ENCODE measurements around the gene SEMA3A.

Gene SEMA3A

DNA sequence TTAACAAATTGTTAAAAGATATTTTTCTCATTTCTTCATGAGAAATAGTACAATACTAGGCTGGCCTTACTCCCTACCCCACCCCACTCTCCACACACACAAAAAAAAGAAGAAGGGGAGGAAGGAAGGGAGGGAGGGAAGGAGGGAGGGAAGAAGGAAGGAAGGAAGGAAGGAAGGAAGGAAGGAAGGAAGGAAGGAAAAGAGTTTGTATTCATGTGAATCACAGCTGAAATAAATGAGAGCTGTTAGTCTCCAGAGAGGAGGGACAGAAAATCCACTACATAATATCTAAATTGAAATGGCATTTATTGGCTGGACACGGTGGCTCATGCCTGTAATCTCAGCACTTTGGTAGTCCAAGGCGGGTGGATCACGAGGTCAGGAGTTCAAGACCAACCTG is 57.8 kb downstream of the SEMA3A start:
- H3K27ac ChIP-seq (replicated peaks): no peak overlapping the region
- DNase-seq (ENCODE audit: low read depth in 1 of 2, low spot score in 1 of 2): no peak
- no peaks in the 10 kb centered on the region for H3K27me3 ChIP-seq (ENCODE audit: insufficient read depth, poor library complexity, severe bottlenecking)
- no peak overlapping the region for H3K4me3 ChIP-seq (replicated peaks; ENCODE audit: insufficient read depth, low read length)
- TF ChIP-seq POLR2AphosphoS5 (IDR thresholded peaks at IDR 0.05; ENCODE audit: low read depth): no peak
- TF ChIP-seq SPI1 (IDR thresholded peaks at IDR 0.05; ENCODE audit: borderline replicate concordance, low read depth): no peak
- TF ChIP-seq, protein P1, sequence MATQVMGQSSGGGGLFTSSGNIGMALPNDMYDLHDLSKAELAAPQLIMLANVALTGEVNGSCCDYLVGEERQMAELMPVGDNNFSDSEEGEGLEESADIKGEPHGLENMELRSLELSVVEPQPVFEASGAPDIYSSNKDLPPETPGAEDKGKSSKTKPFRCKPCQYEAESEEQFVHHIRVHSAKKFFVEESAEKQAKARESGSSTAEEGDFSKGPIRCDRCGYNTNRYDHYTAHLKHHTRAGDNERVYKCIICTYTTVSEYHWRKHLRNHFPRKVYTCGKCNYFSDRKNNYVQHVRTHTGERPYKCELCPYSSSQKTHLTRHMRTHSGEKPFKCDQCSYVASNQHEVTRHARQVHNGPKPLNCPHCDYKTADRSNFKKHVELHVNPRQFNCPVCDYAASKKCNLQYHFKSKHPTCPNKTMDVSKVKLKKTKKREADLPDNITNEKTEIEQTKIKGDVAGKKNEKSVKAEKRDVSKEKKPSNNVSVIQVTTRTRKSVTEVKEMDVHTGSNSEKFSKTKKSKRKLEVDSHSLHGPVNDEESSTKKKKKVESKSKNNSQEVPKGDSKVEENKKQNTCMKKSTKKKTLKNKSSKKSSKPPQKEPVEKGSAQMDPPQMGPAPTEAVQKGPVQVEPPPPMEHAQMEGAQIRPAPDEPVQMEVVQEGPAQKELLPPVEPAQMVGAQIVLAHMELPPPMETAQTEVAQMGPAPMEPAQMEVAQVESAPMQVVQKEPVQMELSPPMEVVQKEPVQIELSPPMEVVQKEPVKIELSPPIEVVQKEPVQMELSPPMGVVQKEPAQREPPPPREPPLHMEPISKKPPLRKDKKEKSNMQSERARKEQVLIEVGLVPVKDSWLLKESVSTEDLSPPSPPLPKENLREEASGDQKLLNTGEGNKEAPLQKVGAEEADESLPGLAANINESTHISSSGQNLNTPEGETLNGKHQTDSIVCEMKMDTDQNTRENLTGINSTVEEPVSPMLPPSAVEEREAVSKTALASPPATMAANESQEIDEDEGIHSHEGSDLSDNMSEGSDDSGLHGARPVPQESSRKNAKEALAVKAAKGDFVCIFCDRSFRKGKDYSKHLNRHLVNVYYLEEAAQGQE (IDR thresholded peaks at IDR 0.05; ENCODE audit: insufficient replicate concordance, low read depth): no peak

DNA sequence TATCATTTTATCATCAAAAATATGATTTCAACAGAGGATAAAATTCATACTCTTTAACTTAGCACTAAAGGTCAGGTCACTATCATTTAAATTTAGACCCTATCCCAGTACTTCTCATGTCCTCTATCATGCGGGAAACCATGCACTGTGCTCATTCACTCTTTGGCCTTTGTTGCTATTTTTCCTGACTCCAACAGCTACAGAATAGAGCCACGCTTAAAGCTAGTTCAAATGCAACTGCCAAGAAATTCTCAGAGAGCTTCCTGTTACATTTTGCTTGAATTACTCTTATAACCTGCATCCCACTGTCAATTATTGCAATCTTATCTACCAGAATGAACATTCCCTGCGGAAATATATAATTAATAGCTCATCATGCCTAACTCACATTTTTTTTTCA is 58.3 kb downstream of the SEMA3A start:
- DNase-seq (ENCODE audit: low read depth in 1 of 2, low spot score in 1 of 2): no peak
- no peak overlapping the region for H3K4me3 ChIP-seq (replicated peaks; ENCODE audit: insufficient read depth, low read length)
- TF ChIP-seq GABPA (IDR thresholded peaks at IDR 0.05; ENCODE audit: low read depth): no peak
- no peaks in the 10 kb centered on the region for H3K27me3 ChIP-seq (ENCODE audit: insufficient read depth, poor library complexity, severe bottlenecking)
- H3K27ac ChIP-seq (replicated peaks): no peak overlapping the region

DNA sequence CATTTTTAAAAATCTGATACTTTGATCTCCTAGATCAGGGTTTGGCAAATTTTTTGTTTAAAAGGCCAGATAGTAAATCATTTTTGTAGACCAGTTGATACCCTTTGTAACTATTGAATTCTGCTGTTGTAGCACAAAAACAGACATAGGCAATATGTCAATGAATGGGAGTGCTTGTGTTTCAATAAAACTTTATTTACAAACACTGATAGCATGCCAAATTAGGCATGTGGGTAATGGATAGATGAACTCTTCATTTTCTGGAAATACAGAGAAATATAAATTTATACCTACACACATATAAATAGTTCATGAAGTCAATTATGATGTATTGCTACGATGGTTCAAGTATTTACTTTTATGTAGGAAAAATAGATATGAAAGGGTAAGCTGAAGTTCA is 60.4 kb downstream of the SEMA3A start:
- Histone ChIP-seq H3K4me3 (replicated peaks; ENCODE audit: insufficient read depth, low read length) (no peak overlapping the region), H3K27ac (replicated peaks) (no peak overlapping the region)
- TF ChIP-seq, protein P1 (IDR thresholded peaks at IDR 0.05; ENCODE audit: insufficient replicate concordance, low read depth): no peak
- TF ChIP-seq GABPA (IDR thresholded peaks at IDR 0.05; ENCODE audit: low read depth): no peak
- TF ChIP-seq SPI1 (IDR thresholded peaks at IDR 0.05; ENCODE audit: borderline replicate concordance, low read depth): no peak
- TF ChIP-seq, protein P2, sequence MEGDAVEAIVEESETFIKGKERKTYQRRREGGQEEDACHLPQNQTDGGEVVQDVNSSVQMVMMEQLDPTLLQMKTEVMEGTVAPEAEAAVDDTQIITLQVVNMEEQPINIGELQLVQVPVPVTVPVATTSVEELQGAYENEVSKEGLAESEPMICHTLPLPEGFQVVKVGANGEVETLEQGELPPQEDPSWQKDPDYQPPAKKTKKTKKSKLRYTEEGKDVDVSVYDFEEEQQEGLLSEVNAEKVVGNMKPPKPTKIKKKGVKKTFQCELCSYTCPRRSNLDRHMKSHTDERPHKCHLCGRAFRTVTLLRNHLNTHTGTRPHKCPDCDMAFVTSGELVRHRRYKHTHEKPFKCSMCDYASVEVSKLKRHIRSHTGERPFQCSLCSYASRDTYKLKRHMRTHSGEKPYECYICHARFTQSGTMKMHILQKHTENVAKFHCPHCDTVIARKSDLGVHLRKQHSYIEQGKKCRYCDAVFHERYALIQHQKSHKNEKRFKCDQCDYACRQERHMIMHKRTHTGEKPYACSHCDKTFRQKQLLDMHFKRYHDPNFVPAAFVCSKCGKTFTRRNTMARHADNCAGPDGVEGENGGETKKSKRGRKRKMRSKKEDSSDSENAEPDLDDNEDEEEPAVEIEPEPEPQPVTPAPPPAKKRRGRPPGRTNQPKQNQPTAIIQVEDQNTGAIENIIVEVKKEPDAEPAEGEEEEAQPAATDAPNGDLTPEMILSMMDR (IDR thresholded peaks at IDR 0.05; ENCODE audit: insufficient read depth, low read length): no peak
- no peak for TF ChIP-seq POLR2AphosphoS5 (IDR thresholded peaks at IDR 0.05; ENCODE audit: low read depth)

DNA sequence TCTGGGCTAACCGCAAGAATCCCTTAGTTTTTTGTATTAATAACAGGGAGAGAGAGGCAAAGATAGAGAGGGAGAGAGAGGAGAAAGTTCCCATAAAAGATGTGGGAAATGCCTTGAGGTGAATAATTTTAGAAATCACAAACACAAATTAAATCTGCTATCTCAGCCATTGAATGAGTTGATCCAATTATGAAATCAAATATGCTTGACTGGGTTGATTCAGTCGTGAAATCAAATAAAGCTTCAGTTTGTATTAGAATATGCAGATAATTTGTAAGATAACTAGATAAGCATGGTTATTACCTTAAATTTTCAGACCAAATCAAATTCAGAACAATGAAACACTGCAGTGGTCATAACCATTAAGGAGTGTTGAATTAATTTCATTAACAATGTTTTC is 68.9 kb downstream of the SEMA3A start:
- no peak for DNase-seq (ENCODE audit: low read depth in 1 of 2, low spot score in 1 of 2)
- no peak overlapping the region for H3K4me3 ChIP-seq (replicated peaks; ENCODE audit: insufficient read depth, low read length)
- no peak overlapping the region for H3K27ac ChIP-seq (replicated peaks)
- TF ChIP-seq SPI1 (IDR thresholded peaks at IDR 0.05; ENCODE audit: borderline replicate concordance, low read depth) (no peak), POLR2AphosphoS5 (IDR thresholded peaks at IDR 0.05; ENCODE audit: low read depth) (no peak), GABPA (IDR thresholded peaks at IDR 0.05; ENCODE audit: low read depth) (no peak)
- TF ChIP-seq, protein P2 (IDR thresholded peaks at IDR 0.05; ENCODE audit: insufficient read depth, low read length): no peak
- TF ChIP-seq, protein P1 (IDR thresholded peaks at IDR 0.05; ENCODE audit: insufficient replicate concordance, low read depth): no peak
- H3K27me3 ChIP-seq (ENCODE audit: insufficient read depth, poor library complexity, severe bottlenecking): no peaks in the 10 kb centered on the region

More for the DNA sequence above, 60.4 kb downstream of the SEMA3A start:
- no peak for DNase-seq (ENCODE audit: low read depth in 1 of 2, low spot score in 1 of 2)
- no peaks in the 10 kb centered on the region for H3K27me3 ChIP-seq (ENCODE audit: insufficient read depth, poor library complexity, severe bottlenecking)
